HUDEP-2 (cell line): Measurements from ENCODE around the gene RUFY4.

ENCODE experiments used
- DNase-seq, 76 experiments: peaks; one replicate each; lab custom pipeline; 2025; ENCODE audit not compliant: unreplicated experiment in 76 of 76; lab: John Stamatoyannopoulos, UW

Gene RUFY4

DNA sequence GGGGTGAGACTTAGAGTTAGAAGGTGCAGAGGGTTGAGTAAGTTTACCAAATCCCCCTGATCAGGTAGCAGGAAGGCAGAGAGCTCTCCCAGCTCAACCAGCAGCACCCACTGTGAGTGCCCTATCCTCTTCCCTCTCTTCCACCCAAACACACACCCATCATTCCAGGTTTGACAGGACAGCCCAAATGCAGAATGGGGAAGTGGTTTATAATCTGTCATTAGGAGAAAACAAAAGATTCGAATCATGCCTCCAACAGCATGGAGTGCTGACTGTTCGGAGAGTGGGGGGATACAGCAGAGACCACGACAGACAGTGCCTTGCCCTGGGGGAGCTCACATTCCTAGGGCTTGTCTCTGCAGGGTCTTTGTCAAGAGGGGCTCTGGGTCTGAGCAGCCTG lies 68.5 kb downstream of the RUFY4 start:
- no peak for DNase-seq

DNA sequence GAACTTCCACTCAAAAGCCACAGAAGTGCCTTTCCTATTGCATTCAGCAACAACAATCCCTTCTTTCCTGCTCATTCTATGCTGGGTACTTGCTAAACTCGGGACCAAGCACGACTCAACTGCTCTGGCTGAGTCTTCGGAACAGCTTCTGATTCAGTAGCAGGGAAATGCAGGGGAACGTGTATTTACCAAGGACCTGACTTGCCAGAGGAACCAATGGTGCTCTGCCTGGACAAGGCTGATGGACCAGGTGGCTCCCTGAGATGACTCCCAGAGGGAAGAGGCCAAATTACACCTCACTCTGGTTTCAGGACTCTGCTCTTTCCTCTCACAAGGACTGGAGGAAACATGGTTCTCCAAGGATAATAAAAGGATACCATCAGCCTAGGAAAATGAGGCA lies 69.0 kb downstream of the RUFY4 start:
- DNase-seq = no peak
